Stomach (tissue), 4 donors: ENCODE measurements around the gene C15orf39.

Source experiments
- POLR2AphosphoS5 ChIP-seq, 3 donors: sonication (generic); formaldehyde crosslinking; IDR thresholded peaks; one replicate each; pipeline ENCODE4 v1.6.1; 2016; ENCODE audit warnings: antibody characterized with exemption in 3 of 3
- TF ChIP-seq, protein P1 (sequence below), 7 experiments: fragments of 450-650 bp in 4 of 7; fragments of 200-600 bp in 3 of 7; sonication (generic) in 3 of 7; IDR thresholded peaks; one replicate each; pipeline ENCODE4 v1.5.1; 2016 to 2019; ENCODE audit warnings: antibody characterized with exemption in 7 of 7, control low read depth in 2 of 7, mild to moderate bottlenecking in 1 of 7

DNA sequence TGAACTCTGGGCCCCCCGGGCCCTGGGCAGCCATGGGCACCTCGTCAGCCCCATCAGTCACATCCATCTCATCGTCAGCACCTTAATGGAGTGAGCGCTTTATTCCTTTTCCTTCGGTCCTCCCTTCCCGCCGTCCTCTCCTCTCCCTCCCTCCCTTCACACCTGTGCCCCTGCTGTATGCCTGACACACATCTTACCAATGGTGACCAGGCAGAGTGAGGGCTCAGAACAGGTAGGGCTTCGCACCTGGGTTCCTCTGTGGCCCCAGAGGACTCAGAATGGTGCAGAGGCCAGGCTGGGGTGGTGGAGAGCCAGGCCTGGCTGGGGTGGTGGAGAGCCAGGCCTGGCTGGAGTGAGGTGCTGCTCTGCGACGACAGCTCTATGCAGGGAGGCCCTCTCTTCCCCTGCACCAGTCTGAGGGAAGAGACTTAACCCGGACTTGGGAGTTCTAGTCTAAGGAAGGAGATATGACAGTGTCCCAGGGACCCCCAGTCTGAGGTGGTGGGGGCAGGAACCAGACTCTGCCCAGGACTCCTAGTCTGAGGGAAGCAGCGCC, 11.6 kb downstream of the C15orf39 start:
- TF ChIP-seq, protein P1, sequence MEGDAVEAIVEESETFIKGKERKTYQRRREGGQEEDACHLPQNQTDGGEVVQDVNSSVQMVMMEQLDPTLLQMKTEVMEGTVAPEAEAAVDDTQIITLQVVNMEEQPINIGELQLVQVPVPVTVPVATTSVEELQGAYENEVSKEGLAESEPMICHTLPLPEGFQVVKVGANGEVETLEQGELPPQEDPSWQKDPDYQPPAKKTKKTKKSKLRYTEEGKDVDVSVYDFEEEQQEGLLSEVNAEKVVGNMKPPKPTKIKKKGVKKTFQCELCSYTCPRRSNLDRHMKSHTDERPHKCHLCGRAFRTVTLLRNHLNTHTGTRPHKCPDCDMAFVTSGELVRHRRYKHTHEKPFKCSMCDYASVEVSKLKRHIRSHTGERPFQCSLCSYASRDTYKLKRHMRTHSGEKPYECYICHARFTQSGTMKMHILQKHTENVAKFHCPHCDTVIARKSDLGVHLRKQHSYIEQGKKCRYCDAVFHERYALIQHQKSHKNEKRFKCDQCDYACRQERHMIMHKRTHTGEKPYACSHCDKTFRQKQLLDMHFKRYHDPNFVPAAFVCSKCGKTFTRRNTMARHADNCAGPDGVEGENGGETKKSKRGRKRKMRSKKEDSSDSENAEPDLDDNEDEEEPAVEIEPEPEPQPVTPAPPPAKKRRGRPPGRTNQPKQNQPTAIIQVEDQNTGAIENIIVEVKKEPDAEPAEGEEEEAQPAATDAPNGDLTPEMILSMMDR (IDR thresholded peaks at IDR 0.05), result no peak
- TF ChIP-seq POLR2AphosphoS5 (IDR thresholded peaks at IDR 0.05), result no peak
